Erythroblast (primary cell): ENCODE data around the gene SH3BP5.

ENCODE experiments used
- GATA1 ChIP-seq: IDR thresholded peaks from 2 replicates; pipeline ENCODE4 v1.6.1; 2011; ENCODE audit warnings: low read depth, mild to moderate bottlenecking, control low read depth, low read length, moderate library complexity
- POLR2A ChIP-seq: IDR thresholded peaks from 2 replicates; pipeline ENCODE4 v1.6.1; 2011; ENCODE audit warnings: mild to moderate bottlenecking, low read length

- no peak for TF ChIP-seq POLR2A
- TF ChIP-seq GATA1, result no peak
Observed at GRCh38 chr3:15261274-15261673, 71.1 kb downstream of the SH3BP5 start.
